Astrocyte of the spinal cord (primary cell): ENCODE results near the gene PNKD.
A peak's percentile ranks its signal among the peaks of the same experiment; 100 is the strongest.

Experiments
- DNase-seq: peaks from one replicate; pipeline ENCODE4 v3.0.0; 2011; ENCODE audit warnings: low read depth, low spot score
- H3K4me3 ChIP-seq: 2 replicates; pipeline ENCODE4 v1.5.1; 2011; ENCODE audit warnings: low read depth, mild to moderate bottlenecking, low read length, moderate library complexity
- in situ Hi-C: cut with HindIII; loops from 2 replicates; pipeline ENCODE4 v1.10.0; 2017; ENCODE audit warnings: low sequenced_read_pairs
- TF ChIP-seq, protein P1 (sequence below): IDR thresholded peaks from 2 replicates; pipeline ENCODE4 v1.5.1; 2012; ENCODE audit warnings: low read depth, mild to moderate bottlenecking, low read length, inconsistent platforms

PNKD gene, protein sequence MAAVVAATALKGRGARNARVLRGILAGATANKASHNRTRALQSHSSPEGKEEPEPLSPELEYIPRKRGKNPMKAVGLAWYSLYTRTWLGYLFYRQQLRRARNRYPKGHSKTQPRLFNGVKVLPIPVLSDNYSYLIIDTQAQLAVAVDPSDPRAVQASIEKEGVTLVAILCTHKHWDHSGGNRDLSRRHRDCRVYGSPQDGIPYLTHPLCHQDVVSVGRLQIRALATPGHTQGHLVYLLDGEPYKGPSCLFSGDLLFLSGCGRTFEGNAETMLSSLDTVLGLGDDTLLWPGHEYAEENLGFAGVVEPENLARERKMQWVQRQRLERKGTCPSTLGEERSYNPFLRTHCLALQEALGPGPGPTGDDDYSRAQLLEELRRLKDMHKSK

GRCh38 chr2:218269900-218270720 lies at the start of gene PNKD, which contains the start of gene AAMP:
Gene PNKD (plus strand): TSS chr2:218270519. CDS start chr2:218270536, 17 bp downstream.
Gene AAMP (minus strand): TSS chr2:218270137. CDS start chr2:218270086, 51 bp downstream.
- TF ChIP-seq, protein P1, sequence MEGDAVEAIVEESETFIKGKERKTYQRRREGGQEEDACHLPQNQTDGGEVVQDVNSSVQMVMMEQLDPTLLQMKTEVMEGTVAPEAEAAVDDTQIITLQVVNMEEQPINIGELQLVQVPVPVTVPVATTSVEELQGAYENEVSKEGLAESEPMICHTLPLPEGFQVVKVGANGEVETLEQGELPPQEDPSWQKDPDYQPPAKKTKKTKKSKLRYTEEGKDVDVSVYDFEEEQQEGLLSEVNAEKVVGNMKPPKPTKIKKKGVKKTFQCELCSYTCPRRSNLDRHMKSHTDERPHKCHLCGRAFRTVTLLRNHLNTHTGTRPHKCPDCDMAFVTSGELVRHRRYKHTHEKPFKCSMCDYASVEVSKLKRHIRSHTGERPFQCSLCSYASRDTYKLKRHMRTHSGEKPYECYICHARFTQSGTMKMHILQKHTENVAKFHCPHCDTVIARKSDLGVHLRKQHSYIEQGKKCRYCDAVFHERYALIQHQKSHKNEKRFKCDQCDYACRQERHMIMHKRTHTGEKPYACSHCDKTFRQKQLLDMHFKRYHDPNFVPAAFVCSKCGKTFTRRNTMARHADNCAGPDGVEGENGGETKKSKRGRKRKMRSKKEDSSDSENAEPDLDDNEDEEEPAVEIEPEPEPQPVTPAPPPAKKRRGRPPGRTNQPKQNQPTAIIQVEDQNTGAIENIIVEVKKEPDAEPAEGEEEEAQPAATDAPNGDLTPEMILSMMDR, result peak; percentile 10
- in situ Hi-C loops, result no loop called here
- peak within 1 kb of the TSS; percentile 88 for H3K4me3 ChIP-seq
- peak; percentile 100 for DNase-seq

- in situ Hi-C loops, result no loop called here
- DNase-seq, result no peak
- no peak overlapping the region for H3K4me3 ChIP-seq
- TF ChIP-seq, protein P1, result no peak
These were observed 49.3 kb upstream of the PNKD start for GRCh38 chr2:218221000-218221399.

GRCh38 chr2:218223046-218223445 lies 47.3 kb upstream of the PNKD start:
- DNase-seq, result no peak
- TF ChIP-seq, protein P1, result no peak
- H3K4me3 ChIP-seq, result no peak overlapping the region
- in situ Hi-C loops, result no loop called here

- in situ Hi-C loops, result no loop called here
- no peak overlapping the region for H3K4me3 ChIP-seq
- TF ChIP-seq, protein P1, result no peak
- DNase-seq, result no peak
These were observed 46.1 kb upstream of the PNKD start for GRCh38 chr2:218224186-218224585.

- DNase-seq, result no peak
- TF ChIP-seq, protein P1, result no peak
- in situ Hi-C loops, result no loop called here
- H3K4me3 ChIP-seq, result no peak overlapping the region
These were observed 43.4 kb upstream of the PNKD start for GRCh38 chr2:218226903-218227302.

- in situ Hi-C loops, result no loop called here
- TF ChIP-seq, protein P1, result no peak
- no peak for DNase-seq
- no peak overlapping the region for H3K4me3 ChIP-seq
These were observed 41.8 kb upstream of the PNKD start for GRCh38 chr2:218228366-218229090.
